Caco-2 (cell line): ENCODE data around the gene LRFN4. TPM values are rescaled to one million over a fixed set of nuclear protein-coding genes. Genes with fewer than 3 reads are reported as not detected.

Experiments
- Bru-seq: library from RNA; stranded (reverse); fragments of 400-500 nt; gene quantifications from one replicate; lab custom pipeline; 2021; lab: Mats Ljungman, UMichigan
- BruChase-seq, 2 experiments: library from RNA; stranded (reverse); fragments of 400-500 nt; gene quantifications; one replicate each; lab custom pipeline; 2021; lab: Mats Ljungman, UMichigan
- BruUV-seq: library from RNA; stranded (reverse); fragments of 400-500 nt; replicated peaks from 2 replicates; lab custom pipeline; 2021; lab: Mats Ljungman, UMichigan
- CTCF ChIA-PET: fragments of 300-600 bp; sonication (Branson Sonifier 250); formaldehyde crosslinking; loops from one replicate; lab custom pipeline; 2022; ENCODE audit warnings: antibody characterized with exemption; lab: Charles Lee
- POLR2A ChIA-PET: fragments of 300-600 bp; sonication (Branson Sonifier 250); formaldehyde crosslinking; loops from one replicate; lab custom pipeline; 2022; ENCODE audit warnings: antibody characterized with exemption; lab: Charles Lee
- DNase-seq, 2 experiments: peaks; one replicate each; pipeline versions ENCODE4 v3.0.0 to v3.0.0-alpha.2; 2020 to 2022
- H3K27me3 ChIP-seq: replicated peaks from 2 replicates; pipeline ENCODE4 v1.6.0; 2011; ENCODE audit warnings: low read length; ENCODE audit not compliant: control insufficient read depth, insufficient read depth
- H3K36me3 ChIP-seq: 2 replicates; pipeline ENCODE4 v1.5.1; 2011; ENCODE audit warnings: low read length; ENCODE audit not compliant: control insufficient read depth, insufficient read depth
- H3K4me1 ChIP-seq: fragments of 250-450 bp; sonication (Bioruptor Pico); 2 replicates; pipeline ENCODE4 v1.5.1; 2020; ENCODE audit warnings: mild to moderate bottlenecking
- H3K4me3 ChIP-seq: 2 replicates; pipeline ENCODE4 v1.5.1; 2011; ENCODE audit warnings: low read depth, mild to moderate bottlenecking, control low read depth, low read length
- H3K9me3 ChIP-seq: fragments of 250-450 bp; sonication (Bioruptor Pico); 2 replicates; pipeline ENCODE4 v1.5.1; 2020; ENCODE audit warnings: mild to moderate bottlenecking, moderate library complexity
- H3K27ac Mint-ChIP-seq: one replicate; pipeline ENCODE4 v1.8.0; 2022; ENCODE audit warnings: mixed read lengths; ENCODE audit not compliant: unreplicated experiment
- H3K27me3 Mint-ChIP-seq: one replicate; pipeline ENCODE4 v1.8.0; 2022; ENCODE audit warnings: mixed read lengths; ENCODE audit not compliant: insufficient read depth, unreplicated experiment
- H3K36me3 Mint-ChIP-seq: one replicate; pipeline ENCODE4 v1.8.0; 2022; ENCODE audit warnings: mild to moderate bottlenecking, mixed read lengths; ENCODE audit not compliant: insufficient read depth, unreplicated experiment
- H3K4me1 Mint-ChIP-seq: one replicate; pipeline ENCODE4 v1.8.0; 2022; ENCODE audit warnings: low read depth, mixed read lengths; ENCODE audit not compliant: unreplicated experiment
- H3K4me3 Mint-ChIP-seq: one replicate; pipeline ENCODE4 v1.8.0; 2022; ENCODE audit warnings: mild to moderate bottlenecking, moderate library complexity, mixed read lengths; ENCODE audit not compliant: unreplicated experiment
- H3K9me3 Mint-ChIP-seq: one replicate; pipeline ENCODE4 v1.8.0; 2022; ENCODE audit warnings: mixed read lengths; ENCODE audit not compliant: unreplicated experiment
- CTCF ChIP-seq, 2 experiments: fragments of 200-600 bp in 1 of 2; IDR thresholded peaks; 1 replicate in 1 of 2; 2 replicates in 1 of 2; pipeline versions ENCODE4 v1.5.1 to v1.8.0; 2011 to 2022; ENCODE audit warnings: antibody characterized with exemption in 1 of 2, control low read depth in 1 of 2, inconsistent platforms in 1 of 2, low read depth in 1 of 2, low read length in 1 of 2, mild to moderate bottlenecking in 1 of 2, moderate library complexity in 1 of 2; ENCODE audit not compliant: insufficient read depth in 1 of 2, severe bottlenecking in 1 of 2, unreplicated experiment in 1 of 2
- intact Hi-C: fragments of 100-400 bp; cut with micrococcal nuclease; formaldehyde crosslinking; loops from one replicate; pipeline ENCODE4 v1.10.0; 2022; ENCODE audit not compliant: unreplicated experiment
- long read RNA-seq: library from polyadenylated mRNA; stranded (forward); transcript quantifications from one replicate; pipeline ENCODE4 v2.0.0, GENCODE V29; 2022
- total RNA-seq: library from RNA; stranded (reverse); gene quantifications from 2 replicates; pipeline ENCODE4 v1.2.3, GENCODE V29; 2022

The LRFN4 gene
- total RNA-seq (14.1 and 17.3 TPM in 2 replicates), Bru-seq, nascent RNA (percentile 39 among the genes with signal in this experiment), BruChase-seq, experiment 1, labeled RNA remaining after a 2-hour chase (percentile 53 among the genes with signal in this experiment), BruChase-seq, experiment 2, labeled RNA remaining after a 6-hour chase (percentile 60 among the genes with signal in this experiment)
- long read RNA-seq, transcript LRFN4-201 (2 exons, 2,431 nt), result major isoform, 13 of 22 reads
- long read RNA-seq, partial matches to known transcripts, result 1 of 22 reads
- long read RNA-seq, other reads (novel, unspliced or antisense), result 8 of 22 reads

GRCh38 chr11:66856496-66857233 lies at the start of gene LRFN4:
LRFN4 (plus strand) TSS chr11:66857064; CDS start chr11:66857745, 681 bp downstream.
- no peaks in the 10 kb centered on the region for H3K27me3 ChIP-seq
- POLR2A ChIA-PET, result interaction anchor here (0.6 to 2.0 kb wide), 10 partner anchors 13 to 495 kb away, joined by 3 to 45 read pairs (median 4); partner anchors contain the start of genes PC, RBM14, RBM4B and RCE1
- BruUV-seq, result no TSS peak
- no peaks in the 10 kb centered on the region for H3K9me3 ChIP-seq
- Mint-ChIP-seq H3K4me1 (peaks cover 8% of the 10 kb centered on the region), H3K9me3 (no peaks in the 10 kb centered on the region), H3K27ac (peak within 1 kb of the TSS; percentile 95), H3K4me3 (peak within 1 kb of the TSS; percentile 96), H3K27me3 (no peaks in the 10 kb centered on the region), H3K36me3 (peaks cover 43% of the 10 kb centered on the region)
- TF ChIP-seq CTCF (IDR thresholded peaks at IDR 0.05; ENCODE audit: insufficient read depth in 1 of 2, low read depth in 1 of 2, low read length in 1 of 2, severe bottlenecking in 1 of 2, unreplicated experiment in 1 of 2), result no peak
- intact Hi-C loops, result loop anchor here (1.0 kb wide), 1 partner anchor 13 kb away; the partner anchor contains the start of gene RCE1
- CTCF ChIA-PET, result interaction anchor here (0.6 to 2.2 kb wide), 9 partner anchors 10 to 620 kb away, joined by 3 to 9 read pairs (median 5); partner anchors contain the start of gene RCE1
- peak in 1 of 2 experiments; percentile 76 for DNase-seq
- peaks cover 9% of the 10 kb centered on the region for H3K4me1 ChIP-seq
- H3K36me3 ChIP-seq, result no peaks in the 10 kb centered on the region
- peak within 1 kb of the TSS; percentile 94 for H3K4me3 ChIP-seq

- TF ChIP-seq CTCF (IDR thresholded peaks at IDR 0.05; ENCODE audit: insufficient read depth in 1 of 2, low read depth in 1 of 2, low read length in 1 of 2, severe bottlenecking in 1 of 2, unreplicated experiment in 1 of 2), result no peak
- H3K27me3 Mint-ChIP-seq, result no peaks in the 10 kb centered on the region
- CTCF ChIA-PET, result no interaction called here
Measured at GRCh38 chr11:66809592-66809991, 47.3 kb upstream of the LRFN4 start.

GRCh38 chr11:66810576-66811185 lies 46.2 kb upstream of the LRFN4 start:
- no TSS peak for BruUV-seq
- intact Hi-C loops, result no loop called here
- Histone ChIP-seq H3K27me3 (no peaks in the 10 kb centered on the region), H3K4me3 (no peak overlapping the region), H3K9me3 (no peaks in the 10 kb centered on the region), H3K4me1 (no peaks in the 10 kb centered on the region), H3K36me3 (peaks cover 3% of the 10 kb centered on the region)
- Mint-ChIP-seq H3K4me3 (no peak overlapping the region), H3K4me1 (no peaks in the 10 kb centered on the region), H3K36me3 (peaks cover 37% of the 10 kb centered on the region), H3K27me3 (no peaks in the 10 kb centered on the region), H3K27ac (no peak overlapping the region), H3K9me3 (peaks cover 10% of the 10 kb centered on the region)
- ChIA-PET CTCF (interaction anchor here (0.6 kb wide), 1 partner anchor 15 kb away, joined by 6 read pairs; no protein-coding TSS in a partner anchor), POLR2A (no interaction called here)
- no peak for DNase-seq
- TF ChIP-seq CTCF (IDR thresholded peaks at IDR 0.05; ENCODE audit: insufficient read depth in 1 of 2, low read depth in 1 of 2, low read length in 1 of 2, severe bottlenecking in 1 of 2, unreplicated experiment in 1 of 2), result no peak

More at GRCh38 chr11:66809592-66809991, 47.3 kb upstream of the LRFN4 start:
- POLR2A ChIA-PET, result no interaction called here
- Histone ChIP-seq H3K4me3 (no peak overlapping the region), H3K27me3 (no peaks in the 10 kb centered on the region), H3K9me3 (no peaks in the 10 kb centered on the region), H3K36me3 (peaks cover 3% of the 10 kb centered on the region), H3K4me1 (no peaks in the 10 kb centered on the region)
- H3K9me3 Mint-ChIP-seq, result peaks cover 10% of the 10 kb centered on the region
- no peak overlapping the region for H3K4me3 Mint-ChIP-seq
- no peak overlapping the region for H3K27ac Mint-ChIP-seq
- DNase-seq, result no peak
- no peaks in the 10 kb centered on the region for H3K4me1 Mint-ChIP-seq
- peaks cover 43% of the 10 kb centered on the region for H3K36me3 Mint-ChIP-seq
- intact Hi-C loops, result no loop called here
- no TSS peak for BruUV-seq
